Measurements from ENCODE around the gene MTMR4.
"Not testable (repeated sequence)": the region's sequence is repeated elsewhere in the genome, so short reads cannot be mapped to it uniquely, and the experiment has no call there.

The MTMR4 gene

DNA sequence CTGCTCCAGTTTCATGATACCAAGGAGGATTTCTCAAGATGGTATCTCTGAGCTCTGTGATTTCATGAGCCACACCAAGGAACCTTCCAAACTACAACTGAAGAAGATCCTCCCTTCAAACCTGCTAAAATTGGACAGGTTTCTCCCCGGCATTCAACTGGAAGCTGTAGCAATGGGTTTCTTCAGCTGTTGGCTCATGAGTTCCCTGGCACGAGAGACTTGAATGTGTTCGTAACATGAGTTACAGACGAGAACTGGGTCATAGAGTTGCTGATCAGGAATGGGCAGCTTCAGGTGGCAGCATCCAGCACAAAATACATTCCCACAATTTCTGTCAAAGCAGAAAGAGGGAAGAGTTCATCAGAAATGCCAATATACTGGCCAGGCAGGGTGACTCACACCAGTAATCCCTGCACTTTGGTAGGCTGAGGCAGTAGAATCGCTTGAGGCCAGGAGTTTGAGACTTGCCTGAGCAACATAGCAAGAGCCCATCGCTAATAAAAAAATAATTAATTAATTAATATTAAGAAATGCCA is 22.9 kb downstream of the MTMR4 start:
- DNase-seq = no peak

DNA sequence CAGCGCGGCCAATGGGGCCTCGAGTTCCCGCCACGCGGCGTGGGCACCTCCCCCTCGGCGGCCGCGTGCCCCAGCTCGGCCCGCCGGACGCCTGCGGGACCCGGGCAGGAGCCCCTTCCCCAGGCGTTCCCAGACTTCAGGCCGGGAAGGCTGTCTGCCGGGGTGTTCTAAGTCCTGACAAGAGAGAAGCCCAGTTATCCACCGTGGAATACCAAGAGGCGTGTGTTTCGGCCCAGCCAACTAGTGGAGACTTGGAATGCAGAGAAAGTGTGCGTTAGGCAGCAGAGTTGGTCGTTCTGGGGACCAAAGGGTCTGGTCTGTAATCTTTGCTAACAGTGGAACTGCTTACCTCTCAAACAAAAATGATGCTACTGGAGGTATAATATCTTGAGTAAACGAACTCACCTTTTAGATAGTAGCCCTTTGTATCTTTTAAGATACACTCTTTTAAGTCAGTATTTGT is 26.0 kb downstream of the MTMR4 start:
- DNase-seq = no peak

DNA sequence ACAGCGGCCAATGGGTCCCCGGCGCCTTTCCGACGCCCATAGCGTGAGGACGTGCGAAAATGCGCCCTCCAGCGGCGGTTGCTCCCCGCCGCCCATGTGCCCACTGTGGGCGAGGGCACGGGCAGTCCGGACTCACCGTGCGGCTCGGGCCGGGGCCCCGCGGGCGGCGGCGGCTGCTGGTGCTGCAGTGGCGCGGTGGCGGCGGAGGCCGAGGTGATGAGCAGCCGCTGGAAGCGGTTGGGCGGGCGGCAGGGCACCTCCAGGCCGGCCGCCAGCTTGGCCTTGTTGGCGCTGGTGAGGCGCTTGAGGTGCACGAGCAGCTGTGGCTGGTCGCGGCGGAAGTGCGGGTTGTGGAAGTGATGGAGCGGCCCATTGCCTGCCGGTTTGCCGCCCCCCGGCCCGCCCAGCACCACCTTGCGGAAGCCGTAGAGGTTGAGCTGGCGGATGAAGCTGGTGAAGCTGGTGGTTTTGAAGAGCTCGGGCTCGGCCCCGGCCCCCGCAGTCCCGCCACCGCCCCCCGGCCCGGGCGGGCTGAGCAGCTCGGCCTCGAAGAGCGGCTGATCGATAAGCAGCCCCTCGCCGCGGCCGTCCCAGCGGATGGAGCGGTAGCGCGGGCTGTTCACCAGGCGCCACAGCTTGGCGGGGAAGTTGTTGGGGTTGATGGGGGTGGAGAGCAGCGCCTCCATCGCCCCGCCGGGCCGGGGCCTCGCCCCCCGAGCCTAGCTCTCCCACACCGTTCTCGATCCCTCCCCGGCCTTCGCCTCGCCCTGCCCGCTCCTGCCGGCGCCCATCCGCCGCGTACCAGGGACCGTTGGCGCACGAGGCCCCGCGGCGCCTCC is 26.6 kb downstream of the MTMR4 start, which contains the start of gene HSF5:
Gene HSF5, minus strand, starts transcription at position 820 of the 839 bp plus-strand sequence. Its CDS starts 134 bp downstream, at position 686.
- DNase-seq = peak; percentile 48

DNA sequence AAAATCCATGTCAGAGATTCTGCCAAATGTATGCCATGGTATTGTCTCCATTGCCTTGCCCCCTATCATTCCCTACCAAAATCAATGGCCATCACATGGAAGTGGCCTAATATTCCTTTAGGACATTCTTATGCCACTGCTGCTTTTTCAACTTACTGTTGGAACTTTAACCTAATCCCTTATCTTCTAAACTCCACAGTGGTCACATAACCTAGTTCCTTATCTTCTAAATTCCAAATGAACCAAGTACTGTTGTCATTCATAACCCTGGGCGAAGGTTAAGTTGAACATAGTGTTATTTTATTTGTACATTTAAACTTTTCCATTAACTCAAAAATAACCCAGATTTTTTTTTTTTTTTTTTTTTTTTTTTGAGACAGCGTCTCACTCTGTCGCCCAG is 29.8 kb downstream of the MTMR4 start:
- DNase-seq = no peak

GRCh38 chr17:58481798-58482197 is 32.6 kb downstream of the MTMR4 start:
- DNase-seq = not testable (repeated sequence)

- no peak for DNase-seq
These were observed 34.3 kb downstream of the MTMR4 start for GRCh38 chr17:58480090-58480489.

DNA sequence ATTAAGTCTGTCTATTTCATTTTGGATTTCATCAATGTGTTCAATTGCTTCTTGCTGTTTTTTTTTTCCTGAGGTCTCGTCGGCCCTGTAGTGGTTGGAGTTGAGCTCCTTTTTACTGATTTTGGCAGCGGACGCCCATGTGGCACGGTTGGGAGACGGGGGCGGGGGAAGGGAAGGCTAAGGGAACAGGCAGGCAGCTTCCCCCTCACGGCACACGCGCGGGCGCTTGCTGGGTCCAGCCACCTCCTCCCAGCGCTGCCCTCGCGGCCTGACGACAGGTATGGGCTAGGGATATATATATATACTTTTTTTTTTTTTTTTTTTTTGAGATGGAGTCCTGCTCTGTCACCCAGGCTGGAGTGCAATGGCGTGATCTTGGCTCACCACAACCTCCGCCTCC is 37.6 kb downstream of the MTMR4 start:
- DNase-seq = no peak

DNA sequence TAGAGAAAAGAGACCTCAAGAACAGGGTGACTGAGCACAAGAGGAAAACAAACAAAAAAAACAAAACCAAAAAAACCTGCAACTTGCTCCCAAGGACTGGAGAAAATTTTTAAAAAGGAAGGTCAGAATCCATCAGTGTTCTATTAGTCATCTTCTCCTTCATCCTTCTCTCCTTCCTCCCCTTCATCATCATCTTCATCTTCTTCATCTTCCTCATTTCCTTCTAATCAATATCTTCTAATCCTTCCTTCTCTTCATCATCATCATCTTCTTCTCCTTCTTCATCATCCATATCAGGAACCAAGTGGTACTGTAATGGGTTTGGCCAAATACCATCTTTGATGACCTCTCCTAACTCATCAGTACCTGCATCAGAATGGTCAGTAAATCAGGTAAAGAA is 38.5 kb downstream of the MTMR4 start:
- DNase-seq = no peak

DNA sequence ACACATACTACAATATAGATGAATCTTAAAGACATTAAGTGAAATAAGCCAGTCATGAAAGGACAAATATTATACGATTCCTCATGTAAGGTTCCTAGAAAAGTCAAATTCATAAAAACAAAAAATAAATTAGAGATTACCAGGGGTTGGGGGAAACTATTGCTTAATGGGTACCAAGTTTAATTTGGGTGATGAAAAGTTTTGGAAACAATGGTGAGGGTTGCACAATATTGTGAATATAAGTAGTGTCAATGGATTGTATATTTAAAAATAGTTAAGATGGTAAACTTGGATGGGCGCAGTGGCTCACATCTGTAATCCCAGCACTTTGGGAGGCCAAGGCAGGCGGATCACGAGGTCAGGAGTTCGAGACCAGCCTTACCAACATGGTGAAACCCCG is 44.1 kb downstream of the MTMR4 start:
- no peak for DNase-seq

GRCh38 chr17:58468944-58469343 is 45.5 kb downstream of the MTMR4 start:
- no peak for DNase-seq

DNA sequence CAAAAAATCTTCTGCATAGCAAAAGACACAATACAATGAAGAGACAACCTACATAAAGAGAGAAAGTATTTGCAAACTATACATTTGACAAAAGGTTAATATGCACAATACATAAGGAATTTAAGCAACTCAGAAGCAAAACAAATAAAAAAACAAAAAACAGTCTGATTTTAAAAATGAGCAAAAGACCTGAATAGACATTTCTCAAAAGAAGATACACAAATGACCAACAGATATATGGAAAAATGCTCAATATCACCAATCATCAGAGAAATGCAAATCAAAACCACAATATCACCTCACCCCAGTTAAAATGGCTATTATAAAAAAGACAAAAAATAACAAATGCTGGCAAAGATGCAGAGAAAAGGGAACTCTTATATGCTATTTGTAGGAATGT is 58.9 kb downstream of the MTMR4 start:
- DNase-seq = no peak

- no peak for DNase-seq
These were observed 61.7 kb downstream of the MTMR4 start for GRCh38 chr17:58452738-58453137.

GRCh38 chr17:58447039-58447975 is 67.1 kb downstream of the MTMR4 start:
- DNase-seq = peak; percentile 36

- no peak for DNase-seq
These were observed 68.4 kb downstream of the MTMR4 start for GRCh38 chr17:58446086-58446485.
